Mesenchymal stem cell (in vitro differentiated cells and primary cell): ENCODE data around the gene ARHGEF17.
"Not testable (repeated sequence)": the region's sequence is repeated elsewhere in the genome, so short reads cannot be mapped to it uniquely, and the experiment has no call there.

Experiments used
- DNase-seq: peaks from one replicate; pipeline ENCODE4 v3.0.0-alpha.2; 2013
- H2AFZ ChIP-seq: one replicate; pipeline ENCODE4 v1.6.1; 2013; ENCODE audit warnings: low read depth, mild to moderate bottlenecking, control low read depth, inconsistent platforms, low read length, moderate library complexity
- H2AK5ac ChIP-seq: 2 replicates; pipeline ENCODE4 v1.6.1; 2013; ENCODE audit warnings: low read length, moderate library complexity, mild to moderate bottlenecking, inconsistent platforms; ENCODE audit not compliant: severe bottlenecking
- H2BK120ac ChIP-seq: one replicate; pipeline ENCODE4 v1.6.1; 2013; ENCODE audit warnings: low read depth, mild to moderate bottlenecking, inconsistent platforms, low read length, moderate library complexity
- H2BK12ac ChIP-seq, 2 experiments: one replicate each; pipeline ENCODE4 v1.6.1; 2013; ENCODE audit warnings: inconsistent platforms in 2 of 2, low read length in 2 of 2, mild to moderate bottlenecking in 2 of 2, moderate library complexity in 2 of 2, control low read depth in 1 of 2
- H2BK15ac ChIP-seq: one replicate; pipeline ENCODE4 v1.6.1; 2013; ENCODE audit warnings: mild to moderate bottlenecking, low read depth, inconsistent platforms; ENCODE audit not compliant: poor library complexity, severe bottlenecking
- H2BK5ac ChIP-seq: 2 replicates; pipeline ENCODE4 v1.6.1; 2013; ENCODE audit warnings: low read depth, mild to moderate bottlenecking, low read length, control low read depth, inconsistent platforms; ENCODE audit not compliant: poor library complexity, severe bottlenecking
- H3K14ac ChIP-seq, 2 experiments: one replicate each; pipeline ENCODE4 v1.6.1; 2013; ENCODE audit warnings: inconsistent platforms in 2 of 2, low read length in 2 of 2, control low read depth in 1 of 2, mild to moderate bottlenecking in 1 of 2, moderate library complexity in 1 of 2
- H3K18ac ChIP-seq, 2 experiments: one replicate each; pipeline ENCODE4 v1.6.1; 2013; ENCODE audit warnings: inconsistent platforms in 2 of 2, low read length in 2 of 2, control low read depth in 1 of 2, low read depth in 1 of 2, mild to moderate bottlenecking in 1 of 2
- H3K23ac ChIP-seq, 2 experiments: one replicate each; pipeline ENCODE4 v1.6.1; 2013; ENCODE audit warnings: inconsistent platforms in 2 of 2, low read length in 2 of 2, mild to moderate bottlenecking in 2 of 2, moderate library complexity in 2 of 2, control low read depth in 1 of 2
- H3K27ac ChIP-seq: 2 replicates; pipeline ENCODE4 v1.5.1; 2013; ENCODE audit warnings: mild to moderate bottlenecking, moderate library complexity, low read length, control low read depth, inconsistent platforms; ENCODE audit not compliant: poor library complexity, severe bottlenecking
- H3K27me3 ChIP-seq, 2 experiments: 2 replicates each; pipeline versions ENCODE4 v1.6.1 to v1.7.0; 2013; ENCODE audit warnings: low read length in 2 of 2, mild to moderate bottlenecking in 2 of 2, moderate library complexity in 2 of 2, control low read depth in 1 of 2, inconsistent platforms in 1 of 2; ENCODE audit not compliant: control insufficient read depth in 1 of 2, insufficient read depth in 1 of 2
- H3K36me3 ChIP-seq, 2 experiments: 2 replicates each; pipeline versions ENCODE4 v1.6.1 to v1.7.0; 2013; ENCODE audit warnings: low read length in 2 of 2, control low read depth in 1 of 2, inconsistent platforms in 1 of 2, low read depth in 1 of 2, mild to moderate bottlenecking in 1 of 2; ENCODE audit not compliant: insufficient read depth in 2 of 2, control insufficient read depth in 1 of 2
- H3K4ac ChIP-seq, 2 experiments: one replicate each; pipeline ENCODE4 v1.6.1; 2013; ENCODE audit warnings: inconsistent platforms in 2 of 2, low read length in 2 of 2, mild to moderate bottlenecking in 2 of 2, moderate library complexity in 2 of 2, control low read depth in 1 of 2, low read depth in 1 of 2
- H3K4me1 ChIP-seq: 2 replicates; pipeline ENCODE4 v1.6.1; 2013; ENCODE audit warnings: low read depth, low read length, control low read depth; ENCODE audit not compliant: control insufficient read depth, insufficient read depth
- H3K4me2 ChIP-seq: 2 replicates; pipeline ENCODE4 v1.6.1; 2013; ENCODE audit warnings: low read length, mild to moderate bottlenecking, inconsistent platforms; ENCODE audit not compliant: poor library complexity, severe bottlenecking
- H3K4me3 ChIP-seq, 2 experiments: 2 replicates each; pipeline versions ENCODE4 v1.5.1 to v1.7.0; 2013; ENCODE audit warnings: low read length in 2 of 2, mild to moderate bottlenecking in 2 of 2, control low read depth in 1 of 2, low read depth in 1 of 2; ENCODE audit not compliant: insufficient read depth in 1 of 2
- H3K79me1 ChIP-seq: replicated peaks from 2 replicates; pipeline ENCODE4 v1.6.1; 2013; ENCODE audit warnings: mild to moderate bottlenecking, control low read depth, low read length, inconsistent platforms; ENCODE audit not compliant: poor library complexity, severe bottlenecking
- H3K9ac ChIP-seq: 2 replicates; pipeline ENCODE4 v1.7.0; 2013; ENCODE audit warnings: mild to moderate bottlenecking, low read length, moderate library complexity
- H3K9me3 ChIP-seq: 2 replicates; pipeline ENCODE4 v1.7.0; 2013; ENCODE audit warnings: mild to moderate bottlenecking, low read length; ENCODE audit not compliant: control insufficient read depth
- H4K8ac ChIP-seq: one replicate; pipeline ENCODE4 v1.6.1; 2013; ENCODE audit warnings: inconsistent platforms, mild to moderate bottlenecking, low read length, moderate library complexity
- H4K91ac ChIP-seq: one replicate; pipeline ENCODE4 v1.6.1; 2013; ENCODE audit warnings: mild to moderate bottlenecking, low read length, inconsistent platforms
- WGBS: methylation state at CpG from one replicate; pipeline ENCODE4 v1.1.7; 2013; ENCODE audit warnings: mixed read lengths; 5-methylcytosine and 5-hydroxymethylcytosine counted together

Gene ARHGEF17

DNA sequence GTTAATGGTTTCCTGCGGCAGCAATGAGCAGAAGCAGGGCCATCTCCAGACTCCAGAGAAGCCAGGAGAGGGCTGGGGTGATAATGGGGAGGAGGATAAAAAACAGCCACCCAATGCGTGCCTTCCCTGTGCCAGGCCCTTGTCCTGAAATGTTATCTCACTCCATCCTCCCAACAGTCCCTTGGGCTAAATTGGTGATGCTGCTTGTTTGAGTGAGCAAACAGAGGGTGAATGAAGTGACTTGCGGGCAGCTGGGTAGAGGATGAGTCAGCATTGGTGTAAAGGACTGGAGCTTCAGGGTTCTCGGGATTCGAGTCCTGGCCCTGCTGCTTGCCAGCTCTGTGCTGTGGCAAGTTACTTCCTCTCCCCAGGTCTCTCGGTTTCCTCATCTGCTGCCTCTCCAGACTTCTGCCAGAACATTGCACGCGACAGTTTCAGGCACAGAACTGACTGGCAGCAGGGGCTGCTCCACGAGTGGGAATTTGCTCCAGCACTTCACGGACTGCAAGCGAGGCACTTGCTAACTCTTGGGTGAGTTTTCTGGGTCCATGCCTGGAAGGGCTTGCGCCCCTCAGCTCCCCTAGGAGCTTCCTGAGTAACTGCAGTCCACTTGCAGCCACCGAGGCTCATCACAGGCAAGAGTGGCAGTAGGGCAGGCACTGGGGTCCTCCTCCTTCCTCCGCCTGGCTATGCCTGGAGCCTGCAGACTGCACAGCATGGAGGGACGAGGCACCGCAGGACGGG is 36.0 kb upstream of the ARHGEF17 start, which contains the start of gene P2RY6:
P2RY6 (plus strand) TSS at position 403 of the 744 bp plus-strand sequence. CDS start 24,181 bp downstream, outside the sequence.
- H3K27ac ChIP-seq = no peak within 1 kb of the TSS
- peak within 1 kb of the TSS; percentile 12 for H2BK15ac ChIP-seq
- peak within 1 kb of the TSS; percentile 57 for H4K91ac ChIP-seq
- H4K8ac ChIP-seq = peak within 1 kb of the TSS; percentile 79
- H2BK12ac ChIP-seq = peak within 1 kb of the TSS; percentile 4 to 40
- H3K9ac ChIP-seq = peak within 1 kb of the TSS; percentile 29
- H3K36me3 ChIP-seq = no peaks in the 10 kb centered on the region
- H2AFZ ChIP-seq = no peak within 1 kb of the TSS
- peak; percentile 81 for DNase-seq
- H3K9me3 ChIP-seq = no peaks in the 10 kb centered on the region
- H3K18ac ChIP-seq = peak within 1 kb of the TSS; percentile 37 to 81
- H2AK5ac ChIP-seq = no peak within 1 kb of the TSS
- no peak within 1 kb of the TSS for H2BK5ac ChIP-seq
- peak within 1 kb of the TSS; percentile 29 for H2BK120ac ChIP-seq
- H3K27me3 ChIP-seq = peaks cover 0 to 17% of the 10 kb centered on the region in 2 experiments
- H3K14ac ChIP-seq = no peak within 1 kb of the TSS
- WGBS = 52% methylated on average over 16 of the region's 17 CpGs
- peak within 1 kb of the TSS in 1 of 2 experiments; percentile 5 for H3K23ac ChIP-seq
- H3K4me2 ChIP-seq = no peak within 1 kb of the TSS
- H3K4me1 ChIP-seq = peaks cover 8% of the 10 kb centered on the region
- H3K79me1 ChIP-seq = no peaks in the 10 kb centered on the region
- no peak within 1 kb of the TSS for H3K4me3 ChIP-seq
- H3K4ac ChIP-seq = peak within 1 kb of the TSS in 1 of 2 experiments; percentile 71

DNA sequence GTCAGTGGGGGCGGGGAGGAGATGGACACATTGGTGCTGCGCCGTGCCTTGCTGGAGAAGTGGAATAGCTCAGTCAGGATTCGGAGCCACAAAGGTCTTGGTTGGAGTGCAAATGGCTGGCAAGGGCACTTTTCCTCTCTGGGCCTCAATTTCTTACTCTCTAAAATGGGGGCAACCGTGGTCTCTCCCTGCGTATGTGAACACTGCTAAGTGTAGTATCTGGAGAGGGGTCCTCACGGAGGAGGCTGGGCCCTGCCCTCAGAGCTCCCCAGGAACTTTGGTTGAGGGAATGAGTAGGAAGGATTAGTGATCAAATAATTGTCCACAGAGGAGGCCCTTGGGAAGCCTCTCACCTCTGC is 35.4 kb upstream of the ARHGEF17 start:
- Histone ChIP-seq H3K27ac (no peak overlapping the region), H2BK15ac (peak overlapping the region; percentile 12), H3K79me1 (no peaks in the 10 kb centered on the region), H3K23ac (no peak overlapping the region), H3K27me3 (peaks cover 0 to 15% of the 10 kb centered on the region in 2 experiments), H3K4me3 (no peak overlapping the region), H3K4me2 (no peak overlapping the region), H3K4me1 (peaks cover 8% of the 10 kb centered on the region), H2BK5ac (no peak overlapping the region), H2BK12ac (peak overlapping the region; percentile 4 to 40), H3K36me3 (no peaks in the 10 kb centered on the region), H2BK120ac (peak overlapping the region; percentile 29), H3K14ac (no peak overlapping the region), H4K91ac (peak overlapping the region; percentile 57), H2AK5ac (no peak overlapping the region), H4K8ac (peak overlapping the region; percentile 79), H3K9ac (no peak overlapping the region), H2AFZ (no peak overlapping the region), H3K4ac (peak overlapping the region in 1 of 2 experiments; percentile 71), H3K18ac (peak overlapping the region; percentile 14 to 67), H3K9me3 (no peaks in the 10 kb centered on the region)
- 77% methylated on average over 7 of the region's 7 CpGs for WGBS
- DNase-seq = no peak

DNA sequence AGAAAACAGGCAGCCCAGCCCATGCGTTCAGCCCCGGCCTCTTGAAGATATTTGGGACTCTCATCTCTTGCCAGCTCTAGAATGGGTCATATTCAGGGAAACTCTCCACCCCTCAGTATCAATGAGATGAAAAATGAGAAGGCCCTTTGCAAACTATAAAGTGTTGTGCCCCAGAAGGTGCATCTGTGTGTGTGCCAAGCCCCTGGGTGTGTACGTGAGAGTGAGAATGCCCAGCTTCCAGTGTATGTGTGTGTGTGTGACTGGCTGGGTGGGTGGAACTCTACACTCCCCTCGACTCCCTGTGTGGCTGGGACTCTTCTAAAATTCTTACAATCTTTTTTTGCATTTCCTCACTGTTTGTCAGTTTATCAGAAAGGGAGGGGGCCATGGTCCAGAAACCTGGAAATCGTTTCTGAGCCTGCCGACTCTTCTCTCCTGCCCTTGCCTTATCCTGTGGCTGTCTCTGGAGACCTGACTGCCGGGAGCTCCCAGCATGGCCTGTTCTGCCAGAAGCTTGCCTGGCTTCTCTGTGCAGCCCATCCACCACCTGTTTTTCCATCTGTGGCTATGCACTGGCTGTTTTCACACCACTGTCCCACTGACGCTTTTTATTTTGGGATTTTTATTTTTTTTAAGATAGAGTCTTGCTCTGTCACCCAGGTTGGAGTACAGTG is 34.7 kb upstream of the ARHGEF17 start:
- 55% methylated on average over 8 of the region's 8 CpGs for WGBS

DNA sequence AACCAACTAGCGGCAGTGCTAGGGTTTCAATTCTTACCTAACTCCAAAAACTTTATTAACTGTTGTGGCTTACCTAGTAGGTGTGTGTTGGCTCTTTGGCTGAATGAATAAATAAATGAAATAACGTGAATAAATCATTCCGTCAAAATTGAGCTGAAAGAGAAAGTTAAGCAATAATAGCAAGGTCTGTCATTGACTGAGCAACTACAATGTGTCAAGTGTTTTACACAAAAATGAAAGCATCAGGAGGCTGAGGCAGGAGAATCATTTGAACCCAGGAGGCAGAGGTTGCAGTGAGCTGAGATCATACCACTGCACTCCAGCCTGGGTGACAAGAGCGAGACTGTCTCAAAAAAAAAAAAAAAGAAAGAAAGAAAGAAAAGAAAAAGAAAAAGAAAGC is 33.9 kb upstream of the ARHGEF17 start:
- not testable (repeated sequence) for H3K4ac ChIP-seq, H2BK12ac ChIP-seq, H3K18ac ChIP-seq, H3K27ac ChIP-seq, H3K4me1 ChIP-seq, H4K8ac ChIP-seq, H2AFZ ChIP-seq, H3K9ac ChIP-seq, H2AK5ac ChIP-seq, H3K14ac ChIP-seq, H3K4me2 ChIP-seq, H3K79me1 ChIP-seq, DNase-seq, H3K23ac ChIP-seq, H4K91ac ChIP-seq, H3K27me3 ChIP-seq, H2BK5ac ChIP-seq, H3K4me3 ChIP-seq, H2BK15ac ChIP-seq, H2BK120ac ChIP-seq, H3K36me3 ChIP-seq, H3K9me3 ChIP-seq
- 93% methylated on average over 3 of the region's 4 CpGs for WGBS

More for the DNA sequence above, 34.7 kb upstream of the ARHGEF17 start:
- H4K8ac ChIP-seq = no peak overlapping the region
- H3K9ac ChIP-seq = peak overlapping the region; percentile 29
- H3K4me1 ChIP-seq = peaks cover 7% of the 10 kb centered on the region
- H3K18ac ChIP-seq = no peak overlapping the region
- peak overlapping the region; percentile 30 for H2BK120ac ChIP-seq
- peak overlapping the region in 1 of 2 experiments; percentile 15 for H2BK12ac ChIP-seq
- no peak for DNase-seq
- H3K79me1 ChIP-seq = no peaks in the 10 kb centered on the region
- H3K36me3 ChIP-seq = no peaks in the 10 kb centered on the region
- no peak overlapping the region for H3K4ac ChIP-seq
- H2BK15ac ChIP-seq = no peak overlapping the region
- H3K27ac ChIP-seq = no peak overlapping the region
- no peak overlapping the region for H3K14ac ChIP-seq
- no peak overlapping the region for H3K4me3 ChIP-seq
- no peak overlapping the region for H2AFZ ChIP-seq
- H2AK5ac ChIP-seq = no peak overlapping the region
- no peak overlapping the region for H3K4me2 ChIP-seq
- no peaks in the 10 kb centered on the region for H3K9me3 ChIP-seq
- H2BK5ac ChIP-seq = no peak overlapping the region
- no peak overlapping the region for H4K91ac ChIP-seq
- H3K23ac ChIP-seq = no peak overlapping the region
- peaks cover 0 to 12% of the 10 kb centered on the region in 2 experiments for H3K27me3 ChIP-seq
